ENCODE results near the gene OXCT1. TPM values are rescaled to one million over a fixed set of nuclear protein-coding genes. Genes with fewer than 3 reads are reported as not detected.

Gene OXCT1
- total RNA-seq: 10 to 100 TPM; 54.0 to 59.9 TPM

DNA sequence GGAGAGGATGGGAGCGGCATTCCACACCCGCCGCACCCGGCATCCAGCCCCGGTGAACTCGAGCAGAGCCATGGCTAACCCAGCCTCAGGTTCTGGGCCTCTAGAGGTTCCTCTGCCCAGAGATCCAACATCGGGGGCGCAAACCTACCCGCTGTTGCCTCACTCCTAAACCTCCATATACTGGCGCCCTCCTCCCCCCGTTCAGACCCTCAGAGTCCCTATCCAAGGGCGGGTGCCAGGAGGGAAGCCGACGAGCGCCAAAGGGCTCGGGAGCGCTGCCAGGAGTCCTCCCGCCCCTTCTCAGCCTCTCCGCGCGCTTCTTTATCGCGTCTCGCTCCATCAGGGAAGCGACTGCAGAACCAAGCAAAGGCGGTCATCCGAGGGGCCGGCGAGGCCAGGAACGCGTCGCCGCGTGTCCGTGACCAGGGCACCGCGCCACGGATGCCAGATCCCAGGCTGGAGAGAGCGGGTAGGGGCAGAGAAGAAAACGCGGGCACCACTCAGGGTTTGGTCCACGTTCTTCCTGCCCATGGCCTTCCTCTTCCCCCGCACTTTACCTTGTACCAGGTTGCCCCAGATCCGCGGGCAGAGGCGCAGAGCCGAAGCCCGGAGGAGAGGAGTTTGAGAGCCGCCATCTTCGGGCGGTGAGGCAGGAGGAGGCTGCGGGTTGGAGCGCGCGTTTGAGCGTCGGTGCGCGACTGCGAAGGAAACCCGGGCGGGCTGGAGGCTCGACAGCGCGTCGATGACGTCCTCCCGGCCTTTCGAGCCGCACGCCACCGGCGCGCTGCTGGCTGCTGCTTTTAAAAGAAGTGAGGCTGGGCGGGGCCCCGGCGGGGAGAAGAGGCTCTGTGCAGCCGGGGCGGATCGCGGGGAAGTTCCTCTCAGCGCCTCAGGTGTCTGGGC, at the start of gene OXCT1:
Gene OXCT1 (minus strand): TSS at position 702 of the 903 bp plus-strand sequence. CDS start 67 bp downstream, at position 635.
- Mint-ChIP-seq H3K9me3 (no peaks in the 10 kb centered on the region), H3K36me3 (peaks cover 11% of the 10 kb centered on the region), H3K4me1 (peaks cover 39% of the 10 kb centered on the region), H3K27ac (peak within 1 kb of the TSS; percentile 88), H3K27me3 (no peaks in the 10 kb centered on the region), H3K4me3 (peak within 1 kb of the TSS; percentile 92)
- POLR2A ChIA-PET: interaction anchor here (0.6 to 3.3 kb wide), 10 partner anchors 13 to 55 kb away, joined by 3 to 34 read pairs (median 4); partner anchors contain the start of genes FBXO4 and RIMOC1
- peak; percentile 94 for ATAC-seq (ENCODE audit: low read depth)
- DNase-seq: peak; percentile 92

DNA sequence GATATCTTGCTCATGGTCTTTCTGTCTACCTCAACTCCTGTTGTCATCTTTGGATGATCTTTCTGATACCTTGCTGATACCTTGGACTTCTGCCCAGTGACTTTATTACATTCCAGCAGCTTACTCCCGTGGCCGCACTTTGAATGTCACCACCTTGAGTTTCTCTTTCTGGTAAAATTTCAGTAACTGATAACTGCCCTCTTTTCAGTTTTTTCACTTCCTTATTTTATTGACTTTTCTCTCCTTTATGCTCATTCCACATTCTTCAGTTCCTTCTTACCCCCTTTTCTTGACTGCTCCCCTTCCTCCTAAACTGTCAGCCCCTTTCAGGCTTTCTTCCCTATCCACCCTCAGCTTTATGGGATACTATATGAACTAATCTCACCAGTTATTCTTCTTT, 47.9 kb upstream of the OXCT1 start:
- Mint-ChIP-seq H3K27ac (no peak overlapping the region), H3K4me3 (no peak overlapping the region), H3K9me3 (no peaks in the 10 kb centered on the region), H3K4me1 (no peaks in the 10 kb centered on the region), H3K27me3 (no peaks in the 10 kb centered on the region), H3K36me3 (peaks cover 35% of the 10 kb centered on the region)
- DNase-seq (no peak), ATAC-seq (ENCODE audit: low read depth) (no peak)
- POLR2A ChIA-PET: interaction anchor here (0.7 kb wide), 1 partner anchor 14 kb away, joined by 4 read pairs; the partner anchor contains the start of gene RIMOC1

DNA sequence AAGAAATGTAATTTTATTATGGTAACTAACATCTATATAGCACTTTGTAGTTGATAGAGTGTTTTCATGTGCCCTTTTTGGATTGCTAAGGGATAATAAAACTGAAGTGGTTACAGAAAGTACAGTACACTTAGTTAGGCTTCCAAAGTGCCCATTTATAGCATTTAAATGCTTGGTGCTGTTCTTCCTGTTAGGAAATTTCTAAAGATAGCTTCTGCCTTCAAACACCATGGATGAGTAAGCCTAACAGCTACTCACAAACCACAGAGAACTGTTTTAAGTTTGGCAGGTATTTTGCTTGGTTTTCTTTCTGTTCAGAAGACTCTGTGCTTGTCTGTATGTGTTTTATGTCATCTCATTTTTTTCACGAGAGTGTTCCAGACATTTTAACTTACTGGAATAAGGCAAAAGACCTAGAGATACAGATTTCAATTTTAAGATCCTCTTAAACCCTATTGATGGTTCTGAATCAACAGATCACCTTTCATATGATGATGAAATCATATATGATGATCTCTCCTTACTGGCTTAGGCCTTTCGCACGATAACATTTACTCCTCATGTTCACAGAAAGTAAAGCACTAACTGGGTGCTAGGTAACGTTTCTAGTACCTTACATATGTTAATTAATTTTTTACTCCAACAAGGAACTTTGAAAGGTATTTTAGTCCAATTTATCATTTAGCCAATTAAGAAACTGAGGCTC, 38.3 kb upstream of the OXCT1 start:
- Mint-ChIP-seq H3K4me3 (no peak overlapping the region), H3K36me3 (peaks cover 33% of the 10 kb centered on the region), H3K9me3 (no peaks in the 10 kb centered on the region), H3K4me1 (peaks cover 26% of the 10 kb centered on the region), H3K27me3 (no peaks in the 10 kb centered on the region), H3K27ac (no peak overlapping the region)
- DNase-seq: no peak
- POLR2A ChIA-PET: no interaction called here
- ATAC-seq (ENCODE audit: low read depth): no peak

DNA sequence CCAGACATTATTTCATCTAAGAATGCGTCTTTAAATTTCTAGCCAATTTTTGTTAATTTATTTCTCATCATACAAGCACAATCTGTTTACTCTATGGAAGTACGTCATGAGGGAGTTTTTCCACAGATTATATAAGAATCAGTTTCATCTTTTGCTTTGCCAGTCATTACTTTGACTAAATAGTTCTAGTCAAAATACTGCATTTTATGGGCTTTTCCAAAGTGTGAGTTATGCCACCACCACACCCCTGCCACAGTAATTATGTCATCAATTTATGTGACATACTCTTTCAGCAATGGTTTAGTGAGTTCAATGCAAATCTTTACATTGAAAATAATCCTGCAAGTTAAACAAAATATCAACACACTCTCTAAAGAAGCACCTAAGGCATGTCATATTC, 35.9 kb upstream of the OXCT1 start:
- H3K36me3 Mint-ChIP-seq: peaks cover 18% of the 10 kb centered on the region
- ATAC-seq (ENCODE audit: low read depth) (no peak), DNase-seq (no peak)
- peaks cover 6% of the 10 kb centered on the region for H3K27me3 Mint-ChIP-seq
- POLR2A ChIA-PET: interaction anchor here (2.9 kb wide), 1 partner anchor 20 kb away, joined by 47 read pairs; the partner anchor contains the start of gene FBXO4
- no peak overlapping the region for H3K27ac Mint-ChIP-seq
- H3K9me3 Mint-ChIP-seq: no peaks in the 10 kb centered on the region
- H3K4me1 Mint-ChIP-seq: peaks cover 32% of the 10 kb centered on the region
- no peak overlapping the region for H3K4me3 Mint-ChIP-seq

DNA sequence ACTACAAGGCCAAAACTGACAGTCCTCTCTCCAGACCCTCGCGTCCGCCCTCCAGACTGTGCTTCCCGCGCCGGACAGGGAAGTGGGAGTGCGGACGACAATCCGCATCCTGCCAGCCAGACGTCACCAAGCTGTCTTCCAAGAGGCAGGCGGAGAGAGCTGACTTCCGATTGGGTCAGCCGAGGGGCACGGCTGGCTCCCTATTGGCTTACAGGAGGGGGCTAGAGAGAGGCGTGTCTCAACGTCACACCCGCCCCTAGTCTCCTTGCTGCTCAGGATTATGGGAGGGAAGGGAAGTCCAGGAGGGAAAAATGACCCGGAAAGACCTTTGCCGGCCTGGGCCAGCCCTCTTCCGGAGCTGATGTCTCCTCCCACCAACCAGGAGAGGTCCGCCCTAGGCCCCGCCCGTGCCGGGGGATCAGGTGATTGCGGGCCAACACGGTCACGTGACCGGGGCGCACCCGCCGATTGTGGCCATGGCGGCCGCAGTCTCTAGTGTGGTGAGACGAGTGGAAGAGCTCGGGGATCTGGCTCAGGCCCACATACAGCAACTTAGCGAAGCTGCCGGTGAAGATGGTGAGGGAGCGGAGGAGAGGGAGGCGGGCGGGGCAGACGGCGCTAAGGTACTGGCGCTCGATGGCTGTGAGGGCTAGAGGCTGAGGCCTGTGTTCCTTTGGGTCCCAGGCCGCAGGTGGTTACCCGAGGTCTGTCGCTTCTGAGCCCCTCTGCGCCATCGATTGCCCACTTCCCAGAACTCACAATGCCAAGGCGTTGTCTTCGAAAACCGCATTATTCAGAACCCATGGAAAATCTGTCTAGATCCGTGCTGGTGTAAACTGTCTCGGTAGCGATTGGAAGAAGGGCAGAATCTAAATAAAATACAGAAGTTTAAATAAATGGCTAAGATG, 33.9 kb upstream of the OXCT1 start, which contains the start of gene RIMOC1:
Gene RIMOC1 (plus strand): TSS at position 453 of the 908 bp plus-strand sequence. CDS start 24 bp downstream, at position 477.
- Mint-ChIP-seq H3K27me3 (peaks cover 11% of the 10 kb centered on the region), H3K9me3 (no peaks in the 10 kb centered on the region), H3K36me3 (peaks cover 10% of the 10 kb centered on the region), H3K4me3 (peak within 1 kb of the TSS; percentile 97), H3K4me1 (peaks cover 32% of the 10 kb centered on the region), H3K27ac (peak within 1 kb of the TSS; percentile 98)
- DNase-seq (peak; percentile 99), ATAC-seq (ENCODE audit: low read depth) (peak; percentile 97)
- POLR2A ChIA-PET: interaction anchor here (0.7 to 2.9 kb wide), 16 partner anchors 9 to 1580 kb away, joined by 3 to 47 read pairs (median 4); partner anchors contain the start of genes FBXO4, HMGCS1, OXCT1 and TMEM267

DNA sequence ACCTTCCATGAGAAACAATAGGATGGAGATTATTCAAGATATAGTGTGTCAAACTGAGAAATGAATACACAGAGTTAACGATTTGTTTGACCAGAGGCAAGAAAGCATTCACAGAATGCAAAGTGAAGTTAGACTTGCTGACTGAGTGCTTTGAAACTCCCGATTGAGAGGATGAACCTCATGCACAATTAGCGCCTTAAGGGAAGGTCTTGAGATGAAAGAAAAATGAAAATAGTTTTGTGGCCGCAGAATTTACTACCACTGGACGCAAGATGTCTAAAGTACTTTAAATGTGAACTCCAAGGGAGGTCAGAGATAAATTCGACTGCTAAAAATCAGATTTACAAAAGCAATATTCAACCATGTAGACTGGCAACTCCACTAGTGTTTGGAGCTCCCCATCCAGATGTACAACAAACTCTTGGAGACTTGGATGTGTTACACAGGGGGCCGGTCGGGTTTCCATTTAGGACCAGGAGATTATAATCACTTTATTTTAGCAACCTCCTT, 33.2 kb upstream of the OXCT1 start:
- peak overlapping the region; percentile 97 for H3K4me3 Mint-ChIP-seq
- DNase-seq (no peak), ATAC-seq (ENCODE audit: low read depth) (no peak)
- H3K4me1 Mint-ChIP-seq: peaks cover 32% of the 10 kb centered on the region
- peaks cover 14% of the 10 kb centered on the region for H3K27me3 Mint-ChIP-seq
- peaks cover 10% of the 10 kb centered on the region for H3K36me3 Mint-ChIP-seq
- POLR2A ChIA-PET: interaction anchor here (0.8 to 2.9 kb wide), 14 partner anchors 9 to 1581 kb away, joined by 3 to 47 read pairs (median 4); partner anchors contain the start of genes FBXO4, HMGCS1, OXCT1 and TMEM267
- no peaks in the 10 kb centered on the region for H3K9me3 Mint-ChIP-seq
- H3K27ac Mint-ChIP-seq: peak overlapping the region; percentile 98

DNA sequence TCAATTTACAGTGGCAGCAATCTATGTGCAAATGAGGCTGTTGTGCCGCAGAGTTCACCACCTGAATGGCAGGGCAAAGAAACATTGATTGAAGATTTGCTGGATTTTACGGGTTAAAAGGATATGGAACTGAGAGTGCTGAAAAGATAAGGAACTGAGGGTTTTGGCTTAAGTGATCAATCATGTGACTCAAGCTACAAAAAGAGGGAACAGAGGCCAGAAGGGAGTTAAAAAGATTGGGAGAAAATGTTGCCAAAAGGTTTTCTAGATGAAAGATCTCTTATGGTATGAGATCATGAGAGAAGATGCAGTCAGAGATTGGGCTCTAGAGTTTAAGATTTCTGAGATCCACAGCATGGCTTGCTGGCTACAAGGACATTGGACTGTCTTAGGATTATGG, 26.0 kb upstream of the OXCT1 start:
- ATAC-seq (ENCODE audit: low read depth): no peak
- Mint-ChIP-seq H3K27me3 (peaks cover 30% of the 10 kb centered on the region), H3K27ac (no peak overlapping the region), H3K9me3 (peaks cover 2% of the 10 kb centered on the region), H3K36me3 (peaks cover 7% of the 10 kb centered on the region), H3K4me1 (peaks cover 14% of the 10 kb centered on the region), H3K4me3 (no peak overlapping the region)
- POLR2A ChIA-PET: interaction anchor here (0.7 kb wide), 1 partner anchor 25 kb away, joined by 3 read pairs; no protein-coding TSS in a partner anchor
- no peak for DNase-seq

DNA sequence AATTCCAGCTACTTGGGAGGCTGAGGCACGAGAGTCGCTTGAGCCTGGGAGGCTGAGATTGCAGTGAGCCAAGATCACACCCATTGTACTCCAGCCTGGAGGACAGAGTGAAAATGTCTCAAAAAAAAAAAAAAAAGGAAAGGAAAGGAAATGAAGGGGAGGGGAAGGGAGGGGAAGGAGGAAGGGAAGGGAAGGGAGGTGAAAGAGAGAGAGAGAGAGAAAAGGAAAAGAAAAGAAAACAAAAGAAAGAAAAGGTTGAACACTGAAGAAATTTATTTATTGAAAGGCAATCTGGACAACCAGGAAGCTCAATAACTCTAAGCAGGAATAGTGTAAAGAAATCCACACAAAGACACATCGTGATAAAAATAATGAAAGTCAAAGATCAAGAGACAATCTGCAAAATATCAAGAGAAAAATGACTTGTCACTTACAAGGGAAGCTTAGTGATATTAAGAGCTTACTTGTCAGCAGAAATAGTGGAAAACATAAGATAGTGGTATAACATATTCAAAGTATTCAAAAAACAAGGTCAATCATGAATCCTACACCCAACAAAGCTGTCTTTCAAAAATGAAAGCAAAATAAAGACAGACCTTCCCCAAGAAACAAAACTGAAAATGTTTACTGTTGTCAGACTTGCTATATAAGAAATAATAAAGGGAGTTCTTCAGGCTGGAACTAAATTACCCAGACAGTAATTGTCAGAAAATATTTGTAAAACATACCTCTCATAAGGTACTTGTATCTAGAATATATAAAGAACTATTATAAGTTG, 23.0 kb upstream of the OXCT1 start:
- peak overlapping the region; percentile 59 for H3K4me3 Mint-ChIP-seq

DNA sequence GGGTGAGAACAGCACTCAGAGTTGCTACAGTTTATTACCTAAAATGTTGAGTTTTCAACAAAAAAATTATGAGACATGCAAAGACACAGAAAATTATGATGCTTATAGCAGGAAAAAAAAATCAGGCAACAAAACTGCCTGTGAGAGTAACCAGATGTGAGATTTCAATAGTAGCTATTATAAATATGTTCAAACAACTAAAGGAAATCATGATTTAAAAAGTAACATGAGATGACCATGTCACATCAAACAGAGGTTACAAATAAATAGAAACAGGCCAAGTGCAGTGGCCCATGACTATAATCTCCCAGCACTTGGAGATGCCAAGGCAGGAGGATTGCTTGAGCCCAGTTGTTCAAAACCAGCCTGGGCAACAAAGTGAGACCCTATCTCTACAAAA, 21.8 kb upstream of the OXCT1 start:
- ATAC-seq (ENCODE audit: low read depth): no peak
- no peak for DNase-seq
- Mint-ChIP-seq H3K27me3 (peaks cover 24% of the 10 kb centered on the region), H3K4me1 (peaks cover 17% of the 10 kb centered on the region), H3K4me3 (peak overlapping the region; percentile 12), H3K36me3 (peaks cover 12% of the 10 kb centered on the region), H3K27ac (no peak overlapping the region), H3K9me3 (peaks cover 2% of the 10 kb centered on the region)
- POLR2A ChIA-PET: no interaction called here

More for the DNA sequence above, 23.0 kb upstream of the OXCT1 start:
- ATAC-seq (ENCODE audit: low read depth) (no peak), DNase-seq (no peak)
- POLR2A ChIA-PET: interaction anchor here (0.7 to 1.2 kb wide), 2 partner anchors 11 to 23 kb away, joined by 7 to 12 read pairs; partner anchors contain the start of genes OXCT1 and RIMOC1
- Mint-ChIP-seq H3K9me3 (peaks cover 2% of the 10 kb centered on the region), H3K27me3 (peaks cover 22% of the 10 kb centered on the region), H3K36me3 (peaks cover 9% of the 10 kb centered on the region), H3K4me1 (peaks cover 17% of the 10 kb centered on the region), H3K27ac (peak overlapping the region; percentile 44)

DNA sequence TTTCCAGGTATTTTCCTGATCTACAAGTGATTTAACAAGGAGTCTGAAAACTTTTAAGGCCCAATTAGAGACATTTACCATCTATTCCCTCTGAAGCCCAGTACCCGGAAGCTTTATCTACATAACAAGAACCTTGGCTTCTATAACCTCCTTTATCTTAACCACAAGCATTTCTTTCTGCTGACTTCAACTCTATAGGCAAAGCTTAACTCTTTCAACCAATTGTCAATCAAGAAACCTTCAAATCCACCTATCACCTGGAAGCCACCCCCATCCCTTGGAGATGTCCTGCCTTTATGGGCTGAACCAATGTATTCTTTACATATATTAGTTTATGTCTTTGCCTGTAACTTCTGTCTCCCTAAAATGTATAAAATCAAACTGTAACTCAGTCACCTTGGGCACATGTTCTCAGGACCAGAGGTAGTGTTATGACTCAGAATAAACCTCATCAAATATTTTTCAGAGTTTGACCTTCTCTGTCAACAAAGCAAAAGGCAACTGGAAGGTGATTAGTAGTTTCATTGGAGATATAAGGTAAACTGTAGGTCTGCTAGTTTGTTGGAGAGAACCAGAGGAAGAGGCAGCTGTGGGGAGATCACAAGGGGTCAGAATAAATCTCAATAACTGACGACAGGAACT, 21.0 kb upstream of the OXCT1 start:
- H3K27ac Mint-ChIP-seq: peak overlapping the region; percentile 35
- peaks cover 2% of the 10 kb centered on the region for H3K9me3 Mint-ChIP-seq
- POLR2A ChIA-PET: interaction anchor here (0.6 to 1.0 kb wide), 2 partner anchors 13 to 34 kb away, joined by 3 to 4 read pairs; partner anchors contain the start of genes FBXO4 and RIMOC1
- peaks cover 17% of the 10 kb centered on the region for H3K27me3 Mint-ChIP-seq
- H3K36me3 Mint-ChIP-seq: peaks cover 11% of the 10 kb centered on the region
- H3K4me1 Mint-ChIP-seq: peaks cover 17% of the 10 kb centered on the region
- peak overlapping the region; percentile 20 for H3K4me3 Mint-ChIP-seq
- DNase-seq: no peak
- peak; percentile 81 for ATAC-seq (ENCODE audit: low read depth)

DNA sequence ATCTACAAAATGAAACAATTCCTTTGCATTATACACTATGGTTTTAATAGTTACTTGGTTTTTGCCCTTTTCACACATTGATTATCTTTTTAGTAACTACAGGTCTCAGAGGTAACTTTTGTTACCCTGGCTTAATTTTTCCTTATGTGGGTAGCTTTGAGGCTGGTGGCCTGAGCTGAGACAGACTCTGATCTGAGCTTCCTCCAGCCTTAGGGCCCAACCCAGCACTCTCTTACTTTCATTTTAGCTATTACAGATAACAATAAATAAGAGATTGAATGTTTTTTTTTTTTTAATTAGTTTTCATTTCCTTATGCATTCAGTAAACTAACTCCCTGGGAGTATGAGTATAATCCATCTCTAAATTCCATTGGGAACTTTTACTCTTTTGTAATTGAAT, 15.1 kb upstream of the OXCT1 start:
- Mint-ChIP-seq H3K36me3 (peaks cover 7% of the 10 kb centered on the region), H3K27me3 (peaks cover 8% of the 10 kb centered on the region), H3K4me1 (peaks cover 7% of the 10 kb centered on the region), H3K9me3 (peaks cover under 1% of the 10 kb centered on the region), H3K4me3 (peak overlapping the region; percentile 59), H3K27ac (no peak overlapping the region)
- POLR2A ChIA-PET: interaction anchor here (2.0 kb wide), 1 partner anchor 19 kb away, joined by 7 read pairs; the partner anchor contains the start of gene RIMOC1
- no peak for DNase-seq
- peak; percentile 56 for ATAC-seq (ENCODE audit: low read depth)
